Measurements from ENCODE around the gene FGD5.
"Not testable (repeated sequence)": the region's sequence is repeated elsewhere in the genome, so short reads cannot be mapped to it uniquely, and the experiment has no call there.

FGD5 gene

GRCh38 chr3:14879211-14879874 lies 60.6 kb downstream of the FGD5 start:
- peak; percentile 16 for DNase-seq (ENCODE audit: low read depth)

- DNase-seq (ENCODE audit: low read depth): no peak
Observed at GRCh38 chr3:14880447-14881106, 61.8 kb downstream of the FGD5 start.

- no peak for DNase-seq (ENCODE audit: low read depth)
Observed at GRCh38 chr3:14883226-14883625, 64.5 kb downstream of the FGD5 start.

- DNase-seq (ENCODE audit: low read depth): no peak
Observed at GRCh38 chr3:14884665-14885064, 65.9 kb downstream of the FGD5 start.

- no peak for DNase-seq (ENCODE audit: low read depth)
Observed at GRCh38 chr3:14885307-14885706, 66.5 kb downstream of the FGD5 start.

GRCh38 chr3:14886101-14886500 lies 67.3 kb downstream of the FGD5 start:
- DNase-seq (ENCODE audit: low read depth): no peak

GRCh38 chr3:14889205-14889604 lies 70.4 kb downstream of the FGD5 start:
- DNase-seq (ENCODE audit: low read depth): no peak

- no peak for DNase-seq (ENCODE audit: low read depth)
Observed at GRCh38 chr3:14889943-14890342, 71.2 kb downstream of the FGD5 start.

GRCh38 chr3:14890476-14890875 lies 71.7 kb downstream of the FGD5 start:
- no peak for DNase-seq (ENCODE audit: low read depth)

- no peak for DNase-seq (ENCODE audit: low read depth)
Observed at GRCh38 chr3:14891135-14892132, 72.7 kb downstream of the FGD5 start.

- no peak for DNase-seq (ENCODE audit: low read depth)
Observed at GRCh38 chr3:14892226-14892625, 73.5 kb downstream of the FGD5 start.

- no peak for DNase-seq (ENCODE audit: low read depth)
Observed at GRCh38 chr3:14894085-14894484, 75.3 kb downstream of the FGD5 start.

- DNase-seq (ENCODE audit: low read depth): no peak
Observed at GRCh38 chr3:14897266-14897665, 78.5 kb downstream of the FGD5 start.

- no peak for DNase-seq (ENCODE audit: low read depth)
Observed at GRCh38 chr3:14898929-14899328, 80.2 kb downstream of the FGD5 start.

- no peak for DNase-seq (ENCODE audit: low read depth)
Observed at GRCh38 chr3:14899993-14900618, 81.3 kb downstream of the FGD5 start.

GRCh38 chr3:14900881-14901873 lies 82.4 kb downstream of the FGD5 start:
- no peak for DNase-seq (ENCODE audit: low read depth)

- DNase-seq (ENCODE audit: low read depth): no peak
Observed at GRCh38 chr3:14902719-14903118, 84.0 kb downstream of the FGD5 start.

GRCh38 chr3:14903501-14903900 lies 84.7 kb downstream of the FGD5 start:
- DNase-seq (ENCODE audit: low read depth): not testable (repeated sequence)

- no peak for DNase-seq (ENCODE audit: low read depth)
Observed at GRCh38 chr3:14905055-14905657, 86.4 kb downstream of the FGD5 start.

GRCh38 chr3:14906355-14906971 lies 87.7 kb downstream of the FGD5 start:
- no peak for DNase-seq (ENCODE audit: low read depth)

All from stromal cell of bone marrow (primary cell).